Endodermal cell (in vitro differentiated cells): ENCODE data around the gene N4BP3. TPM values are rescaled to one million over a fixed set of nuclear protein-coding genes. Genes with fewer than 3 reads are reported as not detected.

Experiments used
- DNase-seq: peaks from one replicate; pipeline ENCODE4 v3.0.0-alpha.2; 2017
- H3K27ac ChIP-seq: 2 replicates; pipeline ENCODE4 v1.5.1; 2013; ENCODE audit warnings: mild to moderate bottlenecking, low read depth, low read length, moderate library complexity
- H3K27me3 ChIP-seq: 2 replicates; pipeline ENCODE4 v1.6.1; 2013; ENCODE audit warnings: mild to moderate bottlenecking, low read length, moderate library complexity; ENCODE audit not compliant: insufficient read depth, control insufficient read depth, poor library complexity, severe bottlenecking
- H3K36me3 ChIP-seq: 2 replicates; pipeline ENCODE4 v1.7.0; 2013; ENCODE audit warnings: mild to moderate bottlenecking, low read length, moderate library complexity; ENCODE audit not compliant: control insufficient read depth, insufficient read depth
- H3K4me1 ChIP-seq: one replicate; pipeline ENCODE4 v1.7.0; 2013; ENCODE audit warnings: low read length; ENCODE audit not compliant: control insufficient read depth, insufficient read depth
- H3K4me3 ChIP-seq: 2 replicates; pipeline ENCODE4 v1.5.1; 2013; ENCODE audit warnings: mild to moderate bottlenecking, low read length, moderate library complexity
- H3K9ac ChIP-seq: 2 replicates; pipeline ENCODE4 v1.6.1; 2013; ENCODE audit warnings: mild to moderate bottlenecking, low read length, moderate library complexity; ENCODE audit not compliant: poor library complexity, severe bottlenecking; ENCODE audit errors: extremely low read depth
- H3K9me3 ChIP-seq: 2 replicates; pipeline ENCODE4 v1.6.1; 2013; ENCODE audit warnings: mild to moderate bottlenecking, low read length, moderate library complexity; ENCODE audit not compliant: control insufficient read depth
- H3K27ac Mint-ChIP-seq: 2 replicates; pipeline ENCODE4 v1.8.0; 2020; ENCODE audit warnings: mixed read lengths
- H3K27me3 Mint-ChIP-seq: 2 replicates; pipeline ENCODE4 v1.8.0; 2021; ENCODE audit warnings: mild to moderate bottlenecking, mixed read lengths; ENCODE audit not compliant: insufficient read depth
- H3K36me3 Mint-ChIP-seq: 2 replicates; pipeline ENCODE4 v1.8.0; 2020; ENCODE audit warnings: low read depth, mixed read lengths
- H3K4me1 Mint-ChIP-seq: 2 replicates; pipeline ENCODE4 v1.8.0; 2020; ENCODE audit warnings: mixed read lengths
- H3K4me3 Mint-ChIP-seq: 2 replicates; pipeline ENCODE4 v1.8.0; 2020; ENCODE audit warnings: mild to moderate bottlenecking, moderate library complexity, mixed read lengths
- H3K9me3 Mint-ChIP-seq: 2 replicates; pipeline ENCODE4 v1.8.0; 2020; ENCODE audit warnings: mild to moderate bottlenecking, mixed read lengths
- WGBS, 2 experiments: methylation state at CpG; one replicate each; pipeline versions ENCODE4 v1.1.5 to v1.1.7; 2013; ENCODE audit warnings: missing lambda C conversion rate in 2 of 2, mixed read lengths in 1 of 2; ENCODE audit not compliant: insufficient coverage in 1 of 2, insufficient read length in 1 of 2; 5-methylcytosine and 5-hydroxymethylcytosine counted together
- total RNA-seq, 2 donors: library from RNA; stranded (reverse); fragmentation: NEBNext Ultra II Directional in 1 of 2; extraction: Animal tissue kit (Norgen Biotek cat#: 25700) in 1 of 2; gene quantifications; 2 replicates in 1 of 2; 3 replicates in 1 of 2; pipeline ENCODE4 v1.2.1, GENCODE V29; 2021
- TF ChIP-seq, protein P1 (sequence below): fragments of 200-600 bp; sonication (generic); conservative IDR thresholded peaks from 2 replicates; pipeline ENCODE4 v1.5.0; 2021; ENCODE audit warnings: antibody characterized with exemption, mild to moderate bottlenecking

Gene N4BP3
- total RNA-seq, 2 donors from 2014 or later = 12.7 to 15.2 TPM

GRCh38 chr5:178141550-178141949 lies 28.2 kb downstream of the N4BP3 start:
- H3K9ac ChIP-seq = no peak overlapping the region
- H3K27me3 ChIP-seq = no peaks in the 10 kb centered on the region
- no peak overlapping the region for H3K4me3 ChIP-seq
- no peaks in the 10 kb centered on the region for H3K27me3 Mint-ChIP-seq
- H3K27ac Mint-ChIP-seq = no peak overlapping the region
- no peaks in the 10 kb centered on the region for H3K9me3 ChIP-seq
- H3K9me3 Mint-ChIP-seq = no peaks in the 10 kb centered on the region
- H3K4me1 Mint-ChIP-seq = no peaks in the 10 kb centered on the region
- WGBS, 2 experiments = 85 to 96% methylated on average over 4 of the region's 4 CpGs
- DNase-seq = no peak
- TF ChIP-seq, protein P1, sequence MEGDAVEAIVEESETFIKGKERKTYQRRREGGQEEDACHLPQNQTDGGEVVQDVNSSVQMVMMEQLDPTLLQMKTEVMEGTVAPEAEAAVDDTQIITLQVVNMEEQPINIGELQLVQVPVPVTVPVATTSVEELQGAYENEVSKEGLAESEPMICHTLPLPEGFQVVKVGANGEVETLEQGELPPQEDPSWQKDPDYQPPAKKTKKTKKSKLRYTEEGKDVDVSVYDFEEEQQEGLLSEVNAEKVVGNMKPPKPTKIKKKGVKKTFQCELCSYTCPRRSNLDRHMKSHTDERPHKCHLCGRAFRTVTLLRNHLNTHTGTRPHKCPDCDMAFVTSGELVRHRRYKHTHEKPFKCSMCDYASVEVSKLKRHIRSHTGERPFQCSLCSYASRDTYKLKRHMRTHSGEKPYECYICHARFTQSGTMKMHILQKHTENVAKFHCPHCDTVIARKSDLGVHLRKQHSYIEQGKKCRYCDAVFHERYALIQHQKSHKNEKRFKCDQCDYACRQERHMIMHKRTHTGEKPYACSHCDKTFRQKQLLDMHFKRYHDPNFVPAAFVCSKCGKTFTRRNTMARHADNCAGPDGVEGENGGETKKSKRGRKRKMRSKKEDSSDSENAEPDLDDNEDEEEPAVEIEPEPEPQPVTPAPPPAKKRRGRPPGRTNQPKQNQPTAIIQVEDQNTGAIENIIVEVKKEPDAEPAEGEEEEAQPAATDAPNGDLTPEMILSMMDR = no peak
- peaks cover 60% of the 10 kb centered on the region for H3K36me3 Mint-ChIP-seq
- H3K36me3 ChIP-seq = peaks cover 40% of the 10 kb centered on the region
- no peak overlapping the region for H3K4me3 Mint-ChIP-seq
- no peak overlapping the region for H3K27ac ChIP-seq
- H3K4me1 ChIP-seq = no peaks in the 10 kb centered on the region

DNA sequence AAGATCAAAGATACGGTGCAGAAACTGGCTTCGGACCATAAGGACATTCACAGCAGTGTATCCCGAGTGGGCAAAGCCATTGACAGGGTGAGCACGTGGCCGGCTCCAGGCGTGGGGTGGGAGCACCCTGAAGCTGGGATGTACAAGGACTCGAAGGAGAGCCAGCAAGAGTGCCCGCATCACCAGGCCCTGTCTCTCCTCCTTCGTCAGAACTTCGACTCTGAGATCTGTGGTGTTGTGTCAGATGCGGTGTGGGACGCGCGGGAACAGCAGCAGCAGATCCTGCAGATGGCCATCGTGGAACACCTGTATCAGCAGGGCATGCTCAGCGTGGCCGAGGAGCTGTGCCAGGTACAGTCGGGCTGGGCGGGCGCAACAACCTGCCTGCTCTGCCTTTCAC lies 29.3 kb downstream of the N4BP3 start:
- H3K27ac Mint-ChIP-seq = no peak overlapping the region
- Histone ChIP-seq H3K36me3 (peaks cover 49% of the 10 kb centered on the region), H3K4me1 (no peaks in the 10 kb centered on the region), H3K27me3 (no peaks in the 10 kb centered on the region), H3K4me3 (no peak overlapping the region), H3K27ac (no peak overlapping the region), H3K9ac (no peak overlapping the region), H3K9me3 (no peaks in the 10 kb centered on the region)
- H3K36me3 Mint-ChIP-seq = peaks cover 69% of the 10 kb centered on the region
- no peaks in the 10 kb centered on the region for H3K27me3 Mint-ChIP-seq
- H3K4me1 Mint-ChIP-seq = no peaks in the 10 kb centered on the region
- H3K9me3 Mint-ChIP-seq = no peaks in the 10 kb centered on the region
- DNase-seq = no peak
- no peak overlapping the region for H3K4me3 Mint-ChIP-seq
- TF ChIP-seq, protein P1 = no peak
- WGBS, 2 experiments = 96 to 98% methylated on average over 18 to 20 of the region's 20 CpGs

- Histone ChIP-seq H3K27me3 (no peaks in the 10 kb centered on the region), H3K4me1 (no peaks in the 10 kb centered on the region), H3K9ac (no peak overlapping the region), H3K4me3 (no peak overlapping the region), H3K36me3 (peaks cover 55% of the 10 kb centered on the region), H3K27ac (no peak overlapping the region), H3K9me3 (no peaks in the 10 kb centered on the region)
- H3K27me3 Mint-ChIP-seq = no peaks in the 10 kb centered on the region
- no peak for DNase-seq
- H3K36me3 Mint-ChIP-seq = peaks cover 74% of the 10 kb centered on the region
- TF ChIP-seq, protein P1 = no peak
- H3K4me3 Mint-ChIP-seq = no peak overlapping the region
- 92 to 100% methylated on average over 2 to 6 of the region's 6 CpGs for WGBS, 2 experiments
- H3K27ac Mint-ChIP-seq = no peak overlapping the region
- H3K9me3 Mint-ChIP-seq = no peaks in the 10 kb centered on the region
- no peaks in the 10 kb centered on the region for H3K4me1 Mint-ChIP-seq
These were observed 29.9 kb downstream of the N4BP3 start for GRCh38 chr5:178143246-178143645.
